Measurements from ENCODE around the gene ANTXR1.

DNA sequence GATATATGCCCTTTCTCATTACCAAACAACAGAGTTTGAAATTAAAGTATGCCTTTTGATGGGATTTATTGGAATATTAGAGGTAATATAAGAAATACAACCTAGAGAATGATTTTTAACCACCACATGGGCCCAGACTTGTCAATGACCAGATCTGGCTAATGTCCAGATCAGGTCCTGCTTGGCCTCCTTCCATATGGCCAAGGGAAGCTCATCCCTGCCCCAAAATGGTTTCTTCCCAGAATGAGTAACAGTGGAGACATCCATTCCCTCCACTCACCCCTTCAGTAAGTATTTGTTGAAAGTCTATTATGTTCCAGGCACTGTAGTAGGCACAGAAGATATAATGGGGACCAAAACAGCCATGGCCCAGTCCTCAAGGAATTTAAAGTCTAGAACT, 54.9 kb downstream of the ANTXR1 start:
- TF ChIP-seq, protein P1, sequence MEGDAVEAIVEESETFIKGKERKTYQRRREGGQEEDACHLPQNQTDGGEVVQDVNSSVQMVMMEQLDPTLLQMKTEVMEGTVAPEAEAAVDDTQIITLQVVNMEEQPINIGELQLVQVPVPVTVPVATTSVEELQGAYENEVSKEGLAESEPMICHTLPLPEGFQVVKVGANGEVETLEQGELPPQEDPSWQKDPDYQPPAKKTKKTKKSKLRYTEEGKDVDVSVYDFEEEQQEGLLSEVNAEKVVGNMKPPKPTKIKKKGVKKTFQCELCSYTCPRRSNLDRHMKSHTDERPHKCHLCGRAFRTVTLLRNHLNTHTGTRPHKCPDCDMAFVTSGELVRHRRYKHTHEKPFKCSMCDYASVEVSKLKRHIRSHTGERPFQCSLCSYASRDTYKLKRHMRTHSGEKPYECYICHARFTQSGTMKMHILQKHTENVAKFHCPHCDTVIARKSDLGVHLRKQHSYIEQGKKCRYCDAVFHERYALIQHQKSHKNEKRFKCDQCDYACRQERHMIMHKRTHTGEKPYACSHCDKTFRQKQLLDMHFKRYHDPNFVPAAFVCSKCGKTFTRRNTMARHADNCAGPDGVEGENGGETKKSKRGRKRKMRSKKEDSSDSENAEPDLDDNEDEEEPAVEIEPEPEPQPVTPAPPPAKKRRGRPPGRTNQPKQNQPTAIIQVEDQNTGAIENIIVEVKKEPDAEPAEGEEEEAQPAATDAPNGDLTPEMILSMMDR (IDR thresholded peaks at IDR 0.05; ENCODE audit: poor library complexity) = no peak
- TF ChIP-seq EZH2 (IDR thresholded peaks at IDR 0.05; ENCODE audit: borderline replicate concordance) = no peak

All from hepatocyte (in vitro differentiated cells).